GM12865 (cell line): ENCODE data around the gene MSI1.
"Not testable (repeated sequence)": the region's sequence is repeated elsewhere in the genome, so short reads cannot be mapped to it uniquely, and the experiment has no call there.

Source experiments
- DNase-seq: peaks from one replicate; pipeline ENCODE4 v3.0.0; 2010; ENCODE audit warnings: low read depth
- H3K4me3 ChIP-seq: 2 replicates; pipeline ENCODE4 v1.5.1; 2011; ENCODE audit warnings: mild to moderate bottlenecking, low read depth, low read length, control low read depth
- CTCF ChIP-seq: IDR thresholded peaks from 2 replicates; pipeline ENCODE4 v1.5.1; 2011; ENCODE audit warnings: low read length, control low read depth, low read depth, inconsistent platforms; ENCODE audit not compliant: insufficient read depth; ENCODE audit errors: missing control alignments

The MSI1 gene

GRCh38 chr12:120346681-120347080 lies 22.3 kb downstream of the MSI1 start:
- H3K4me3 ChIP-seq = no peak overlapping the region
- DNase-seq = no peak
- no peak for TF ChIP-seq CTCF

DNA sequence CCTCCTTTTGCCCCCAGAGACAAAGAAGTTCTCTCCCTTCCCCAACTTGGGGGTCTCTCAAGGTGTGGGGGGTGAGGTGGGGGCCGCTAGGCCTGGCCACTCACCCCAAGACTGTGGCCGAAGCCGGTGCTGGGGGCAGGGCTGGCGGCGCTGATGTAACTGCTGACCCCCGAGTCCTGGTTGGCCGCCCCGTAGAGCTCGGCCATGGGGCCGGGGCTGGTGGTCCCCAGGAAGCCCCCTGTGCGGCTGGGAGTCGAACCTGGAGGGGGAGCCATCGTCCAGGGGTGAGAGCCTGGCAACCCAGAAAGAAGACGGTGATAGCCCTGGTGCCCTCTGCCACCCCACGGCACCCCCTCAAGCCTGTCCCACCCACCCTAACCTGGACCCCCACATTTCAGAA lies 22.9 kb downstream of the MSI1 start:
- DNase-seq = no peak
- TF ChIP-seq CTCF = no peak
- no peak overlapping the region for H3K4me3 ChIP-seq

DNA sequence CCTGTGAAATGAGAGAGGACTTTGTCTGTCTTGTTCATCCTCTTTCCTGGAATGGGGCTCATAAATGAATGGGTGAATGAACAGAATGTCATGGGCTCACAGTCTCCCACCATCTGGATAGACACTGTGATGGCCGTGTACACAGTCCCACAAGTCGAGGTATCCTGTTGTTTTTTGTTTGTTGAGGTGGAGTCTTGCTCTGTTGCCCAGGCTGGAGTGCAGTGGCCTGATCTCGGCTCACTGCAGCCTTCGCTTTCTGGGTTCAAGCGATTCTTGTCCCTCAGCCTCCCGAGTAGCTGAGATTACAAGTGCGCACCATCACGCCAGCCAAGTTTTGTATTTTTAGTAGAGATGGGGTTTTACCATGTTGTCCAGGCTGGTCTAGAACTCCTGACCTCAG lies 25.3 kb downstream of the MSI1 start:
- no peak overlapping the region for H3K4me3 ChIP-seq
- no peak for DNase-seq
- no peak for TF ChIP-seq CTCF

GRCh38 chr12:120343039-120343537 lies 25.9 kb downstream of the MSI1 start:
- no peak for TF ChIP-seq CTCF
- no peak for DNase-seq
- no peak overlapping the region for H3K4me3 ChIP-seq

DNA sequence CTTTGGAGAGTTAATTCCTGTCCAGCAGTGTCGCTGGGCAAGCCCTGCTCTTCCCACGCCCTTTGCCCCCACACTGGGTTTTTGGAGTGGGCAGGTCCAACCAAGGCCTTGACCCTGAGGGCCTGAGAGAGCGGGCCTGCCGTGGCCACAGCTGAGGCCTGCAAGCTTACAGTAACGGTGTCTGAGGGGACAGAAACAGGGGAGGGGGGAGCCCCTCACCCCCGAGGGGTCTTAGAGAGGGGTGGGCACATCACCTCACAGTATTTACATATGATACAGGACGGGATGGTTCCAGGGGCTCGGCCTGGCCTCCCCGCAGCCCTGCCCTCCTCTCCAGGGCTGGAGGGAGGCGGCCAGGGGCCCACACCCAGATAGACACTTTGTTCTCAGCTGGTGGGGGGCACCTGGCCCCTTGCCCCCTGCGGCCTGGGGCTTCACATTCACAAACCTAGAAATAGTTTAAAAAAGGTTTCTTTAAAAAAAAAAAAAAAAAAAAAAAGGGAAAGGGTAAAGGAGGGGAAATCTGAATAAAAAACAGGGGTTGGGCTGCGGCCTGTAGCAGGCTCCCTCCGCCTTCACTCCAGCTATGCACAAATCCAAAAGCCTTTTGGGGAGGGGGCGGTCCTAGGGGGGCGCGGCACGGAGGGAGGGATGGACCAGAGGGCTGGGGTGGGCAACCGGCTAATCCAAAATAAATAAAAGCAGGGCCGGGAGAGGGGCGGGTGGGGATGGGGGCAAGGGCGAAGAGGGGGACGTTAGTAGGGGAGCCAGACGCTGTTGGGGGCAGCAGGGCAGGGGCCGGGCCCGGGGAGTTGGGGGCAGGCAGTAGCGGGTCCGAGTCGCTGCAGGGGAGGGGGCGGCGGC lies 26.6 kb downstream of the MSI1 start:
- TF ChIP-seq CTCF = no peak
- H3K4me3 ChIP-seq = no peak overlapping the region
- DNase-seq = no peak

DNA sequence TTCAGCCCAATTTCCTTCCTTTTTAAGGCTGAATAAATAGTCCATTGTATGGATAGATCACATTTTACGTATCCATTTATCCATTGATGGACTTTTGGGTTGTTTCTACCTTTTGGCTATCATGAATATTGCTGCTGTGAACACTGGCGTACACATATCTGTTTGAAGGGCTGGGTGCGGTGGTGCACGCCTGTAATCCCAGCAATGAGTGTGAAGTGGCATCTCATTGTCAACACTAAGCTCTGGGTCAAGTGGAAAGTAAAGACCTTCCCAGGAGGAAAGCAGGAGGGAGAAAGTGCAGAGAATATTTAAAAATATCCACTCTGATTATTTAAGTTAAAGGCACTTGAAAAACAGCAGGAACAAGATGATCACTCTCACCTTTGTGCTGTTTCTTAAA lies 29.7 kb downstream of the MSI1 start:
- TF ChIP-seq CTCF = no peak
- no peak overlapping the region for H3K4me3 ChIP-seq

GRCh38 chr12:120337730-120338129 lies 31.2 kb downstream of the MSI1 start:
- no peak for DNase-seq
- no peak for TF ChIP-seq CTCF
- H3K4me3 ChIP-seq = no peak overlapping the region

More for the DNA sequence above, 29.7 kb downstream of the MSI1 start:
- no peak for DNase-seq

GRCh38 chr12:120336392-120336791 lies 32.6 kb downstream of the MSI1 start:
- not testable (repeated sequence) for DNase-seq

More at GRCh38 chr12:120336392-120336791, 32.6 kb downstream of the MSI1 start:
- H3K4me3 ChIP-seq = not testable (repeated sequence)
